ENCODE data around the gene TGFBR3. TPM values are rescaled to one million over a fixed set of nuclear protein-coding genes. Genes with fewer than 3 reads are reported as not detected.

TGFBR3 gene
- total RNA-seq, 4 donors from 2014 or later: 37.3 to 61.7 (median 48.4) TPM

- no peak overlapping the region for H3K27ac ChIP-seq
- no peak overlapping the region for H3K4me3 ChIP-seq
- in situ Hi-C loops (cut with MboI; ENCODE audit: low sequenced_read_pairs in 4 of 4) (no loop called here), intact Hi-C loops (cut with DNase I; ENCODE audit: low total_unique reads) (no loop called here)
- TF ChIP-seq POLR2A (IDR thresholded peaks at IDR 0.05): no peak
- peaks cover 8 to 14% of the 10 kb centered on the region in 2 donors for H3K4me1 ChIP-seq
- no peaks in the 10 kb centered on the region for H3K36me3 ChIP-seq
- H3K27me3 ChIP-seq: no peaks in the 10 kb centered on the region
- no peak for ATAC-seq
- no peaks in the 10 kb centered on the region for H3K9me3 ChIP-seq
- no peak for DNase-seq
These were observed 21.8 kb downstream of the TGFBR3 start for GRCh38 chr1:91864017-91864700.

GRCh38 chr1:91863498-91863897, 22.5 kb downstream of the TGFBR3 start:
- no peak for ATAC-seq
- DNase-seq: no peak
- Histone ChIP-seq H3K4me1 (peaks cover 8 to 14% of the 10 kb centered on the region in 2 donors), H3K36me3 (no peaks in the 10 kb centered on the region), H3K9me3 (no peaks in the 10 kb centered on the region), H3K4me3 (no peak overlapping the region), H3K27me3 (no peaks in the 10 kb centered on the region), H3K27ac (no peak overlapping the region)
- intact Hi-C loops (cut with DNase I; ENCODE audit: low total_unique reads): no loop called here
- in situ Hi-C loops (cut with MboI; ENCODE audit: low sequenced_read_pairs in 4 of 4): no loop called here
- TF ChIP-seq POLR2A (IDR thresholded peaks at IDR 0.05): no peak
- no peak for TF ChIP-seq CTCF (IDR thresholded peaks at IDR 0.05 in 4 of 5, conservative IDR thresholded peaks at IDR 0.05 in 1 of 5)

GRCh38 chr1:91862120-91862519, 23.8 kb downstream of the TGFBR3 start:
- no peak overlapping the region for H3K27ac ChIP-seq
- in situ Hi-C loops (cut with MboI; ENCODE audit: low sequenced_read_pairs in 4 of 4) (no loop called here), intact Hi-C loops (cut with DNase I; ENCODE audit: low total_unique reads) (no loop called here)
- no peaks in the 10 kb centered on the region for H3K36me3 ChIP-seq
- ATAC-seq (no peak), DNase-seq (no peak)
- no peak overlapping the region for H3K4me3 ChIP-seq
- TF ChIP-seq POLR2A (IDR thresholded peaks at IDR 0.05) (no peak), CTCF (IDR thresholded peaks at IDR 0.05 in 4 of 5, conservative IDR thresholded peaks at IDR 0.05 in 1 of 5) (no peak)
- no peaks in the 10 kb centered on the region for H3K9me3 ChIP-seq
- H3K4me1 ChIP-seq: peaks cover 7 to 14% of the 10 kb centered on the region in 2 donors
- no peaks in the 10 kb centered on the region for H3K27me3 ChIP-seq

- no peaks in the 10 kb centered on the region for H3K36me3 ChIP-seq
- in situ Hi-C loops (cut with MboI; ENCODE audit: low sequenced_read_pairs in 4 of 4) (no loop called here), intact Hi-C loops (cut with DNase I; ENCODE audit: low total_unique reads) (no loop called here)
- no peak for DNase-seq
- H3K27me3 ChIP-seq: no peaks in the 10 kb centered on the region
- TF ChIP-seq CTCF (IDR thresholded peaks at IDR 0.05 in 4 of 5, conservative IDR thresholded peaks at IDR 0.05 in 1 of 5) (no peak), POLR2A (IDR thresholded peaks at IDR 0.05) (no peak)
- ATAC-seq: no peak
- no peaks in the 10 kb centered on the region for H3K9me3 ChIP-seq
- no peak overlapping the region for H3K27ac ChIP-seq
- peaks cover 0 to 8% of the 10 kb centered on the region in 2 donors for H3K4me1 ChIP-seq
- no peak overlapping the region for H3K4me3 ChIP-seq
These were observed 28.3 kb downstream of the TGFBR3 start for GRCh38 chr1:91857557-91858239.

- Histone ChIP-seq H3K27me3 (no peaks in the 10 kb centered on the region), H3K27ac (no peak overlapping the region), H3K4me1 (peaks cover 0 to 10% of the 10 kb centered on the region in 2 donors), H3K4me3 (no peak overlapping the region), H3K36me3 (no peaks in the 10 kb centered on the region), H3K9me3 (no peaks in the 10 kb centered on the region)
- ATAC-seq (no peak), DNase-seq (no peak)
- in situ Hi-C loops (cut with MboI; ENCODE audit: low sequenced_read_pairs in 4 of 4): no loop called here
- TF ChIP-seq CTCF (IDR thresholded peaks at IDR 0.05 in 4 of 5, conservative IDR thresholded peaks at IDR 0.05 in 1 of 5) (no peak), POLR2A (IDR thresholded peaks at IDR 0.05) (no peak)
- intact Hi-C loops (cut with DNase I; ENCODE audit: low total_unique reads): no loop called here
These were observed 29.0 kb downstream of the TGFBR3 start for GRCh38 chr1:91856996-91857395.

Data from gastrocnemius medialis (tissue), 4 donors.